ENCODE data around the gene TMEM86B.
"Not testable (repeated sequence)": the region's sequence is repeated elsewhere in the genome, so short reads cannot be mapped to it uniquely, and the experiment has no call there.

TMEM86B gene

DNA sequence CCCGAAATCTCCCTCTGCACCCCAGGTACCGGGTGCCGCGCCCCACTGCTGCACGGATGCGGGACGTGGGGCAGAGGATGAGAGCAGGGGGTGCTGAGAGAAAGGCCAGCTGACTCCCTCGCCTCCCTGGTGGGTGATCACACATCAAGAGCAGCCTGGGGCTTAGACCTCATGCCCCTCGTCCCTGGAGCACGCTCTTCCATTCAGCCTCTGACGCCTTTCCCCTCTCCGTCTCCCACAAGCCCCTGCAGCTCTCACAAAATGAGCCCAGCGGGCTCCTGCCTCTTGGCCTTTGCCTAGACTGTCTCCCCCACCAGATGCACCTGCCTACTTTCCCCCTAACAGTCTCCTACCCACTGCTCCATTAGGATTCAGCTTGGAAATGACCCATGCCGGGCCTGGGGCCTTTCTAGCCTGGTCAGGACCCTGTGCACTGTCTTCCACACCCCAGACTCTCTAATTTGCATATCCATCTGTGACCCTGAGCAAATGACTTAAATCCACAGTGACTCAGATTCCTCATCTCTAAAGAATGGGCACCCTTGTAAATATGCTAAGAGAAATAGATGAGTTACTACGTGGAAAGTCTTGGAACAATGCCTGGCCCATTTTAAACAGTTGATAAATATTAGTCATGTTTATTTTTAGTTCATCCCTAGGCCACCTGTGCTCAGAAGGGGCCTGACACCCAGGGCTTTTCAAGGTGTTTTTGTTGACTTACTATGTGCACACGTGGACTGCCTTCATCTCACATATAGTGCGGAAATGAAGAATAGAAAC, 18.7 kb downstream of the TMEM86B start:
- DNase-seq (ENCODE audit: insufficient read length, low spot score) (no peak), FAIRE-seq (no peak)
- TF ChIP-seq, protein P1, sequence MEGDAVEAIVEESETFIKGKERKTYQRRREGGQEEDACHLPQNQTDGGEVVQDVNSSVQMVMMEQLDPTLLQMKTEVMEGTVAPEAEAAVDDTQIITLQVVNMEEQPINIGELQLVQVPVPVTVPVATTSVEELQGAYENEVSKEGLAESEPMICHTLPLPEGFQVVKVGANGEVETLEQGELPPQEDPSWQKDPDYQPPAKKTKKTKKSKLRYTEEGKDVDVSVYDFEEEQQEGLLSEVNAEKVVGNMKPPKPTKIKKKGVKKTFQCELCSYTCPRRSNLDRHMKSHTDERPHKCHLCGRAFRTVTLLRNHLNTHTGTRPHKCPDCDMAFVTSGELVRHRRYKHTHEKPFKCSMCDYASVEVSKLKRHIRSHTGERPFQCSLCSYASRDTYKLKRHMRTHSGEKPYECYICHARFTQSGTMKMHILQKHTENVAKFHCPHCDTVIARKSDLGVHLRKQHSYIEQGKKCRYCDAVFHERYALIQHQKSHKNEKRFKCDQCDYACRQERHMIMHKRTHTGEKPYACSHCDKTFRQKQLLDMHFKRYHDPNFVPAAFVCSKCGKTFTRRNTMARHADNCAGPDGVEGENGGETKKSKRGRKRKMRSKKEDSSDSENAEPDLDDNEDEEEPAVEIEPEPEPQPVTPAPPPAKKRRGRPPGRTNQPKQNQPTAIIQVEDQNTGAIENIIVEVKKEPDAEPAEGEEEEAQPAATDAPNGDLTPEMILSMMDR (IDR thresholded peaks at IDR 0.05; ENCODE audit: insufficient read depth, missing control alignments) = no peak

DNA sequence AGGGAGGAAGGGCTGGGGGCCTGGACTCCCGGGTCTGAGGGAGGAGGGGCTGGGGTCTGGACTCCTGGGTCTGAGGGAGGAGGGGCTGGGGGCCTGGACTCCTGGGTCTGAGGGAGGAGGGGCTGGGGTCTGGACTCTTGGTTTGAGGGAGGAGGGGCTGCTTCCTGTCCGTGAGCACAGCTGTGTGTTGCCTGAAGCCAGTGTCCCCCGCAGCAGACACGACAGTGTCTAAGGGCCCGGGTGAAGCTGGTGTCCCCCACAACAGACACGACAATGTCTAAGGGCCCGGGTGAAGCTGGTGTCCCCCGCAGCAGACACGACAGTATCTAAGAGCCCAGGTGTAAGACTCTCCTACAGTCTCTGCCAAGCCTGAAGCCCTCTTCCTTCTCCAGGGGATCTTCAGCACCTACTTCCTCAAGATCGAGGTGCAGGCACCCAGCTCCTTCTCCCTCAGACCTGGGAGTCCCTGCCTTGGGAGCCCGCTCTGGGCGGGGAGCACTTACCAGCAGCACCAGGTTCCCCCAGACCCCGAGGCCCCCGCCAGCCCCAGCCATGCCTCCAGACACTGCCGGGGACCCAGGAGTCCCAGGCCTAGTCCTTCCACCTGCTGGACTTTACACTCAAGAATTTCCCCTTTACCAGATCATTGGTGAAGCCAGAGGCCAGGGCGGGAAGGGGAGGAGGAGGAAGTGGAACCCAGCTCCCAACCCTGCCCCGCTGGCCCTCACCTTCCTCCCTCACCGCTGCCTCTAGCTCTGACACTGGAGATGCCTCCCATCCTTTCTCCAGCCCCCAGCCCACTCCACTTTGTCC, 19.5 kb downstream of the TMEM86B start, which contains the start of gene PTPRH:
Gene PTPRH, minus strand, starts transcription at position 622 of the 813 bp plus-strand sequence. Its CDS starts 68 bp downstream, at position 554.
- DNase-seq (ENCODE audit: insufficient read length, low spot score) (no peak), FAIRE-seq (no peak)
- TF ChIP-seq, protein P1 (IDR thresholded peaks at IDR 0.05; ENCODE audit: insufficient read depth, missing control alignments) = no peak

DNA sequence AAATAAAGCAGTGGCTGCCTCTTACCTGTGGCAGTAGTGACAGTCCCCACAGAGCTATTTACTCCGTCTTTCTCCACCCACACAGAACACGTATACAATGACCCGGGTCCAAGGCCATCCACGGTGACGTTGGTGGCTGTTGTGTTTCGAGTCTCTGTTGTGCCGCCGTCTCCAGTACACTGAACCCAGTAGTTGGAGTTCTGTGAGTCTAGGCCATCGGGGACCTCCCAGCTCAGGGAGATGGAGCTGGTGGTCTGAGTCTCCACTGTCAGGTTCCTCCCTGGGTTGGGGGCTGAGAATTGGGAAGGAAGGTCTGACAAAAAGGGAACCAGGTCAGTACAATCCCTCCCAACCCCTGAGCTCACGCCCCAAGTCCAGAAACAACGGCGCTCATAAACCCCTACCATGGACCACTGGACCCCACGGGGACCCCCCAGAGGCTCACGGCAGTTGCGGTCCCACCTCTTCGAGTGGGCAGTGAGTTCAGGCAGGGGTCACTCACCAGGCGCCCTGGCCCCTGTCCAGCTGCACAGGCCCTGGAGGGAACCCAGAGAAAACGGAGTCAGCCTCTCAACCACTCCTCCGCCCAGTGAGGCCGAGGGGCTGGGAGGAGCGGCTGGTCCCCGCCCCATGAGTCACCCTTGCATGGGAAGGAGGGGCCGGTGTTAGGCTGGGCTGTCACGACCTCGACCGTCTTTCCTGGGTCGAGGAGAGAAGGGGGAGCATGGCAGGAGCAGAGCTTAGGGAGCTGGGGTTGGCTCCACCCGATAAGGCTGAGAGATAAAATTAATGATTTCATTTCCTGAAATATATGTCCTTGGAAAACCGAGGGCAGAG, 21.7 kb downstream of the TMEM86B start:
- TF ChIP-seq, protein P1 (IDR thresholded peaks at IDR 0.05; ENCODE audit: insufficient read depth, missing control alignments) = no peak
- FAIRE-seq (no peak), DNase-seq (ENCODE audit: insufficient read length, low spot score) (no peak)

DNA sequence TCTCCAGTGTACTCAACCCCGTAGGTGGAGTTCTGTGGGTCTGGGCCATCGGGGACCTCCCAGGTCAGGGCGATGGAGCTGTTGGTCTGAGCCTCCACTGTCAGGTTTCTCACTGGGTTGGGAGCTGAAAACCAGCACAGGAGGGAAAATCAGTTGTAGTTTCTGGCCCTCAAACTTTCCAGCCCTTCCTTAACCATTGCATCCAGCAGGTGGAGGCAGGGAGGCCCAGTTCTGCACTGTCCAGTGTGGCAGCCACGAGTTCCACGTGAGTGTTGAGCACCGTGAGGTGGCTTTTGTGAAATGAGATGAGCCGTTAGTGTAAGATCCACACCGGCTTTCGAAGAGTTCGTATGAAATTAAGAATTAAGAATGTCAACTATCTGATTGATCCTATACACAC, 26.4 kb downstream of the TMEM86B start:
- not testable (repeated sequence) for DNase-seq (ENCODE audit: insufficient read length, low spot score); FAIRE-seq

DNA sequence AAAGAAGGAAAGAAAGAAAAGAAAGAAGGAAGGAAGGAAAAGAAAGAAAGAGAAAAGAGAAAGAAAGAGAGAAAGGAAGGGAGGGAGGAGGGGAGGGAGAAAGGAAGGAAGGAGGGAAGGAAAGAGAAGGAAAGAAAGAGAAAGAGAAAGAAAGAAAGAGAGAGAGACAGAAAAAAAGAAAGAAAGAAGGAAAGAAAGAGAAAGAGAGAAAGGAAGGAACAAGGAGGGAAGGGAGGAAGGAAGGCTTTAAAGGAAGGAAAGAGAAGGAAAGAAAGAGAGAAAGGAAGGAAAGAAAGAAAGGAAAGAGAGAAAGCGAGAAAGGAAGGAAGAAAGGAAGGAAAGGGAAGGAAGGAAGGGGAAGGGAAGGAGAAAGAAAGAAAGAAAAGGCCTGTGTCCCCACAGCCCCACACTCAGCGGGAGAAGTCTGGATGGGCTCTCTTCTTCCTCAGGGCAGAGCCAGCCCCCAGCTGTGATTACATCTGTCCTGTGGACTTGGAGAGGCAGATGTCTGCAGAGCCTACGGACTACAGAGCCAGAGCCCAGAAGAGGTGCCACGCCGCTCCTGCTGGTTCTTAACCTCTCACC, 28.9 kb downstream of the TMEM86B start:
- DNase-seq (ENCODE audit: insufficient read length, low spot score) (no peak), FAIRE-seq (no peak)
- TF ChIP-seq, protein P1 (IDR thresholded peaks at IDR 0.05; ENCODE audit: insufficient read depth, missing control alignments) = no peak

DNA sequence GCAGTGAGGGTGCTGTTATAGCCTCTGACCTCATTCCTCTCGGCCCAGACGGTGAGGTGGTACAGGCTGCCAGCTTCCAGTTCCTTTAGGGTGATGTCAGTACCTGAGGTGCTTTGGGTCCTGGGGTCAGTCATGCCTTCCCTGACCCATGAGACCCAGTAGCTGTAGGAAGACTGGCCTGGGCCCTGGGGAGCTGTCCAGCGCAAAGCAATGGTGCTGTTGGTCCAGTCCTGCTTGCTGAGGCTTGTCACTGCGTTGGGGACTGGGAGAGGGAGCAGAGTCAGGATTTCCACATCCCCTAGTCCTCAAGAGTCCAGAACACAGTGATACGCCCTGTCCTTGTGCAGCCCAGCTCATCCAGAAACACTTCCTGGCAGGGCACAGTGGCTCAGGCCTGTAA, 29.9 kb downstream of the TMEM86B start:
- TF ChIP-seq, protein P1 (IDR thresholded peaks at IDR 0.05; ENCODE audit: insufficient read depth, missing control alignments) = no peak

DNA sequence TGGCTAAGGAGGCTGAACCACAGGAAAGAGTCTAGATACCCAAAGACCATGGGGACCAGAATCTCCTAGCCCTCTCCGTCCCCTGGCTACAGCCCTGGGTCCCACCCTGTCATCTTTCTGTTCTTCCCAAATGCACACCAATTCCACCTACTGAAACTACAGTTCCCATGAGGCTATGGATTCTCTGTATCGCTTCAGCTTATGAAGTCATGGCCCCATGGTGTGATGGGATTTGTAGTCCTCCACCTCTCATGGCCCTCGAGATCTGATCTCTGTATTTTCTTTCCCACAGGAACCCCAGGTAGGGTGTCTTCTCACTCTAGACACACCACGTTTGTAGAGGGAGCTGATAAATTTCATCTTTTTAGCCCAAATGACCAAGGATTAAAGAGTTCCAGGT, 31.0 kb downstream of the TMEM86B start:
- TF ChIP-seq, protein P1 (IDR thresholded peaks at IDR 0.05; ENCODE audit: insufficient read depth, missing control alignments) = no peak
- no peak for DNase-seq (ENCODE audit: insufficient read length, low spot score)
- no peak for FAIRE-seq

More for the DNA sequence above, 29.9 kb downstream of the TMEM86B start:
- DNase-seq (ENCODE audit: insufficient read length, low spot score) (no peak), FAIRE-seq (no peak)
